HG02884 (cell line): Measurements from ENCODE around the gene SHISAL1.

Source experiments
- ATAC-seq: cut with Tn5 transposase; IDR thresholded peaks from one replicate; pipeline ENCODE4 v1.9.1; 2021; ENCODE audit warnings: mild to moderate bottlenecking, moderate library complexity; ENCODE audit not compliant: unreplicated experiment

Gene SHISAL1

DNA sequence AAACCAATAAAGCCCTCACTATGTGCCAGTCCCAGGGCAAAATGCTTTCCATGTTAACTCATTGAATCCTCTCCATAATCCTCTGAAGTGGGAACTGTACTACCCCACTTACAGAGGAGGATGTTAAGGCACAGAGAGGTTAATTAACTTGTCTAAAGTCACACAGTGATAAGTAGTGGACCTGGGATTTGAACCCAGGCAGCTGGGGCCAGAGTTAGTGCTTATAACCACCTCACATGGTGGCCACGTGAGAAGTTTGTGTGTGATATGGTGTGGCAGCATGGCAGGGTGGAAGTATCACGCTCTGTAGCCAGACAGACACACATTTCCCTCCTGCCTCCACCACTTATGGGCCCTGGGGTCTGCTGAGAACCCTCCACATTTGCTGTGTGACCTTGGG lies 115.5 kb downstream of the SHISAL1 start:
- ATAC-seq: no peak

DNA sequence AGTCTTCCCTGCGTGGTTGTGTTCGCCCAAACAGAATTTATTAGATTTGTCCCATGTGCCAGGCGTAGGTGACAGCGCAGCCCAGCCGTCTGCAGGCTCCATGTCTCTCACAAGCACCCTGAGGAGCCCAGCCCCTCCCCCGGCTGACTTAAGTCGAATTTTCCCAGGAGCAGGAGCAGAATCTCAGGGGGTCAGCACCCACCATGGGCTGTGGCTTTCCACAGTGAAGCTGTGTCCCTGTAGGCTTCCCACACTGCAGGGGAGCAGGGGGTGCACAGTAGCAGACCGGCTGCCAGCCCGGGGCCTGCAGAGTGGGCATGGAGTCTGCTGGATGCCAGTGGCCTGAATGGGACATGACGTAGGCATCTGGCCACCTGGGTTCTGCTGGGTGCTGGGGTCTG lies 116.0 kb downstream of the SHISAL1 start:
- ATAC-seq: no peak

DNA sequence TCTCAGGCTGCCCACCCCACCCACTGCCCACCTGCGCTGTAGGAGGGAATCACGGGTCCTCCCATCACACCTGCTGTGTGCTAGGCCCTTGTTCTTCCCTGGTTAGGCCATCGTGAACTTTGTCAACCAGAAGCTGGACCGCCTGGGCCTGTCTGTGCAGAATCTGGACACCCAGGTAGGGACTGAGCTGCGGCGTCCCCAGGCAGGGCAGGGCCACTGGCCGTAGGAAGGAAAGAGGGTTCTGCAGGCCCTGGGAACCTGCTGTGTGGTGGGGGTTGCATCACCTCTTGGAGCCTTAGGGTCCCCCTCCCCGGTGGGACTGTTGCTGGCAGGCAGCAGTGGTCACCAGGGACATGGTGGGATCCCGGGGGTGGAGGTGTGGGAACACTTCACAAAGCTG lies 116.5 kb downstream of the SHISAL1 start:
- no peak for ATAC-seq

DNA sequence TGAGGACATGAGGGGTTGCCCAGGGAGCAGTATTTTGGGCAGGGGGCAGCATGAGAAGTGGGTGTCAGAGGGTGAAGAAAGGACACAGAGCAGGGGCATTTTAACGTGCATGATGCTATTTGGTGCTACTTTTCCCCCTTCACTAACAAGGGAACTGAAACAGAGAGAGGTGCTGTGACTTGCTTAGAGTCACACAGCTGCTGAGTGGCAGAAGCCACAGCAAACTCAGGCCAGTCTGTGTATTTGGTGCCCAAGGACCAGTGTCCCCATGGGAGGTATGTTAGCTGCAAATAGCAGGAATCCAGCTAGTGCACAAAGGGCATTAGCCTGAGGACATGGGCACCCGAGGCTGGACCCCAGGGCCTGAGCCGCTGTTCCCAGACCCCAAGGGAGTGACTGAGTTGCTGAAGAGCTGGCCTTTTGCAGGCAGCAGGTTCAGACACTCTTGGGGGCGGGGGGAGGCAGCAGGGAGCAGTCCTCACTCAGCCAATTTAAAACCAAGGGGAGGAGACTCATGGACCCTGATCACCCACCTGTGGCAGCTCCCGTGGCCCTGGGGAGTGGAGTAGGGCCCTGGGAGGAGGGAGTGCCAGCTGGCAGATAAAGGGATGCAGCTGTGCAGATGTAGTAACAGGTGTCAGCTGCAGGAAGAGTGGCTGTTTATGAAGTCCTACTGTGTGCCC lies 117.4 kb downstream of the SHISAL1 start:
- no peak for ATAC-seq

DNA sequence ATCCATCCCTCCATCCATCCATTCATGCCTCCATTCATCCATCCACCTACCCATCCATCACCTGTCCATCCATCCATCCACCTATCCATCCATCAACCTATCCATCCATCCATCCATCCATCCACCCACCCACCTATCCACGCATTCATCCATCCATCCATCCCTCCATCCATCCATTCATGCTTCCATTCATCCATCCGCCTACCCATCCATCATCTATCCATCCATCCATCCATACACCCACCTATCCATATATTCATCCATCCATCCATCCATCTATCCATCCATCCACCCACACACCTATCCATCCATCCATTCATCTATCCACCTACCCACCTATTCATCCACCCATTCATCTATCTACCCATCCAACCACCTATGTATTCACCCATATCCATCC lies 118.2 kb downstream of the SHISAL1 start:
- no peak for ATAC-seq
